DMS53 treated with DMSO at 0.1 percent for 48 hours (cell line): ENCODE results near the gene MRPL36.

Experiments used
- DNase-seq: peaks from one replicate; lab custom pipeline; 2025; ENCODE audit not compliant: unreplicated experiment; lab: John Stamatoyannopoulos, UW

MRPL36 gene

GRCh38 chr5:1751026-1751863 lies 48.4 kb downstream of the MRPL36 start:
- no peak for DNase-seq

- no peak for DNase-seq
These were observed 49.2 kb downstream of the MRPL36 start for GRCh38 chr5:1750469-1750868.

GRCh38 chr5:1749346-1750124 lies 50.1 kb downstream of the MRPL36 start:
- no peak for DNase-seq

- DNase-seq = no peak
These were observed 50.8 kb downstream of the MRPL36 start for GRCh38 chr5:1748845-1749244.
